Keratinocyte (primary cell): ENCODE measurements around the gene VKORC1. TPM values are rescaled to one million over a fixed set of nuclear protein-coding genes. Genes with fewer than 3 reads are reported as not detected.

Experiments
- DNase-seq: peaks from one replicate; pipeline ENCODE4 v3.0.0-alpha.2; 2011; ENCODE audit warnings: low read depth, missing footprints, low spot score
- FAIRE-seq: peaks from 2 replicates; lab custom pipeline; 2011; peaks lifted over from hg19 to GRCh38; lab: Jason Lieb, UNC
- H2AFZ ChIP-seq: 2 replicates; pipeline ENCODE4 v1.6.0; 2012; ENCODE audit warnings: low read length, control low read depth, inconsistent platforms; ENCODE audit not compliant: control insufficient read depth
- H3K27ac ChIP-seq: 2 replicates; pipeline ENCODE4 v1.5.1; 2011; ENCODE audit warnings: low read length; ENCODE audit not compliant: control insufficient read depth, insufficient read depth
- H3K27me3 ChIP-seq: 3 replicates; pipeline ENCODE4 v1.6.0; 2011; ENCODE audit warnings: low read length; ENCODE audit not compliant: control insufficient read depth, insufficient read depth; ENCODE audit errors: extremely low read depth
- H3K36me3 ChIP-seq, 2 experiments: 2 replicates in 1 of 2; 3 replicates in 1 of 2; pipeline ENCODE4 v1.5.1; 2011; ENCODE audit warnings: low read length in 2 of 2, mild to moderate bottlenecking in 1 of 2; ENCODE audit not compliant: control insufficient read depth in 2 of 2, insufficient read depth in 2 of 2; ENCODE audit errors: extremely low read depth in 1 of 2
- H3K4me1 ChIP-seq: 3 replicates; pipeline ENCODE4 v1.5.1; 2011; ENCODE audit warnings: low read length; ENCODE audit not compliant: control insufficient read depth, insufficient read depth; ENCODE audit errors: extremely low read depth
- H3K4me2 ChIP-seq: 3 replicates; pipeline ENCODE4 v1.6.0; 2011; ENCODE audit warnings: low read depth, low read length; ENCODE audit not compliant: control insufficient read depth, insufficient read depth; ENCODE audit errors: extremely low read depth
- H3K4me3 ChIP-seq, 3 experiments: fragments of 200-600 bp in 1 of 3; sonication (generic) in 1 of 3; 2 replicates in 2 of 3; 3 replicates in 1 of 3; pipeline ENCODE4 v1.5.1; 2011 to 2016; ENCODE audit warnings: low read length in 3 of 3, mild to moderate bottlenecking in 3 of 3, control low read depth in 2 of 3, inconsistent platforms in 1 of 3, low read depth in 1 of 3, mixed read lengths in 1 of 3, mixed run types in 1 of 3, moderate library complexity in 1 of 3; ENCODE audit not compliant: control insufficient read depth in 2 of 3, insufficient read depth in 2 of 3; ENCODE audit errors: extremely low read depth in 1 of 3
- H3K79me2 ChIP-seq: 2 replicates; pipeline ENCODE4 v1.6.0; 2012; ENCODE audit warnings: low read length; ENCODE audit not compliant: control insufficient read depth, insufficient read depth
- H3K9ac ChIP-seq: 3 replicates; pipeline ENCODE4 v1.6.0; 2011; ENCODE audit warnings: low read length; ENCODE audit not compliant: control insufficient read depth, insufficient read depth; ENCODE audit errors: extremely low read depth
- H3K9me1 ChIP-seq: 3 replicates; pipeline ENCODE4 v1.6.0; 2011; ENCODE audit warnings: low read length; ENCODE audit not compliant: control insufficient read depth, insufficient read depth; ENCODE audit errors: extremely low read depth
- H3K9me3 ChIP-seq: 2 replicates; pipeline ENCODE4 v1.5.1; 2012; ENCODE audit warnings: low read depth, low read length; ENCODE audit not compliant: control insufficient read depth
- H4K20me1 ChIP-seq: 3 replicates; pipeline ENCODE4 v1.6.0; 2011; ENCODE audit warnings: low read length; ENCODE audit not compliant: control insufficient read depth, insufficient read depth; ENCODE audit errors: extremely low read depth
- EZH2 ChIP-seq: IDR thresholded peaks from one replicate; pipeline ENCODE4 v1.6.1; 2012; ENCODE audit warnings: inconsistent platforms, mild to moderate bottlenecking, low read length, moderate library complexity
- dilution Hi-C: fragments of 300-500 bp; cut with MboI; formaldehyde crosslinking; loops from one replicate; pipeline ENCODE4 v1.7.0; 2020; ENCODE audit warnings: low sequenced_read_pairs; ENCODE audit not compliant: extremely low pct_ligation_motif_present
- polyA plus RNA-seq, 5 experiments: library from polyadenylated mRNA; depleted of rRNA in 3 of 5; stranded (reverse) in 3 of 5; stranded (forward) in 1 of 5; unstranded in 1 of 5; fragments of >200 nt; gene quantifications; 1 replicate in 1 of 5; 2 replicates in 3 of 5; 3 replicates in 1 of 5; pipeline versions ENCODE4 v1.2.1 to v1.2.3, GENCODE V29; 2011 to 2012; ENCODE audit warnings: missing spikeins in 2 of 5, low read depth in 1 of 5, low replicate concordance in 1 of 5
- TF ChIP-seq, protein P1 (sequence below), 3 experiments: IDR thresholded peaks in 1 of 3; conservative IDR thresholded peaks in 1 of 3; optimal IDR thresholded peaks in 1 of 3; 2 replicates in 2 of 3; 3 replicates in 1 of 3; pipeline versions ENCODE3 to v1.5.1; 2011; ENCODE audit warnings: low read length in 3 of 3, mild to moderate bottlenecking in 3 of 3, moderate library complexity in 2 of 3, control low read depth in 1 of 3, inconsistent platforms in 1 of 3; ENCODE audit not compliant: insufficient read depth in 2 of 3; ENCODE audit errors: extremely low read depth in 1 of 3

The VKORC1 gene
- polyA plus RNA-seq, 1 donor (not counting 4 experiments of a cell fraction or from before 2014, with no cell fraction given): 73.6 TPM

DNA sequence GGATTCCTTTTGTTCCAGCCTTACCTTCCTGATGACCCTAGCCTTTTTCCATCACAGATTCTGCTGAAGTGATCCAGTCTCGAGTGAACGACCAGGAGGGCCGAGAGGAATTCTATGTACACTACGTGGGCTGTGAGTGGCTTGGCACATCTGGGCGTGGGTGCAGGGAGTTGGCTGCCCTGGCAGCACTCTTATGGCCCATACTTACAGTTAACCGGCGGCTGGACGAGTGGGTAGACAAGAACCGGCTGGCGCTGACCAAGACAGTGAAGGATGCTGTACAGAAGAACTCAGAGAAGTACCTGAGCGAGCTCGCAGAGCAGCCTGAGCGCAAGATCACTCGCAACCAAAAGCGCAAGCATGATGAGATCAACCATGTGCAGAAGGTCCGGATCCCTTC lies 25.5 kb upstream of the VKORC1 start:
- H4K20me1 ChIP-seq: peaks cover 6% of the 10 kb centered on the region
- peaks cover 10 to 26% of the 10 kb centered on the region in 2 experiments for H3K36me3 ChIP-seq
- H3K9me3 ChIP-seq: no peaks in the 10 kb centered on the region
- H3K4me3 ChIP-seq: no peak overlapping the region
- DNase-seq: no peak
- H3K4me1 ChIP-seq: peaks cover 13% of the 10 kb centered on the region
- no peak overlapping the region for H3K9ac ChIP-seq
- H2AFZ ChIP-seq: no peak overlapping the region
- H3K79me2 ChIP-seq: peaks cover 23% of the 10 kb centered on the region
- dilution Hi-C loops: no loop called here
- H3K27me3 ChIP-seq: no peaks in the 10 kb centered on the region
- no peak overlapping the region for H3K27ac ChIP-seq
- H3K4me2 ChIP-seq: no peak overlapping the region
- no peak for TF ChIP-seq EZH2
- TF ChIP-seq, protein P1, sequence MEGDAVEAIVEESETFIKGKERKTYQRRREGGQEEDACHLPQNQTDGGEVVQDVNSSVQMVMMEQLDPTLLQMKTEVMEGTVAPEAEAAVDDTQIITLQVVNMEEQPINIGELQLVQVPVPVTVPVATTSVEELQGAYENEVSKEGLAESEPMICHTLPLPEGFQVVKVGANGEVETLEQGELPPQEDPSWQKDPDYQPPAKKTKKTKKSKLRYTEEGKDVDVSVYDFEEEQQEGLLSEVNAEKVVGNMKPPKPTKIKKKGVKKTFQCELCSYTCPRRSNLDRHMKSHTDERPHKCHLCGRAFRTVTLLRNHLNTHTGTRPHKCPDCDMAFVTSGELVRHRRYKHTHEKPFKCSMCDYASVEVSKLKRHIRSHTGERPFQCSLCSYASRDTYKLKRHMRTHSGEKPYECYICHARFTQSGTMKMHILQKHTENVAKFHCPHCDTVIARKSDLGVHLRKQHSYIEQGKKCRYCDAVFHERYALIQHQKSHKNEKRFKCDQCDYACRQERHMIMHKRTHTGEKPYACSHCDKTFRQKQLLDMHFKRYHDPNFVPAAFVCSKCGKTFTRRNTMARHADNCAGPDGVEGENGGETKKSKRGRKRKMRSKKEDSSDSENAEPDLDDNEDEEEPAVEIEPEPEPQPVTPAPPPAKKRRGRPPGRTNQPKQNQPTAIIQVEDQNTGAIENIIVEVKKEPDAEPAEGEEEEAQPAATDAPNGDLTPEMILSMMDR (optimal IDR thresholded peaks at IDR 0.05 in 1 of 3, IDR thresholded peaks at IDR 0.05 in 1 of 3, conservative IDR thresholded peaks at IDR 0.05 in 1 of 3; ENCODE audit: extremely low read depth in 1 of 3, insufficient read depth in 2 of 3, low read length in 3 of 3): no peak
- H3K9me1 ChIP-seq: peaks cover 2% of the 10 kb centered on the region
- no peak for FAIRE-seq

DNA sequence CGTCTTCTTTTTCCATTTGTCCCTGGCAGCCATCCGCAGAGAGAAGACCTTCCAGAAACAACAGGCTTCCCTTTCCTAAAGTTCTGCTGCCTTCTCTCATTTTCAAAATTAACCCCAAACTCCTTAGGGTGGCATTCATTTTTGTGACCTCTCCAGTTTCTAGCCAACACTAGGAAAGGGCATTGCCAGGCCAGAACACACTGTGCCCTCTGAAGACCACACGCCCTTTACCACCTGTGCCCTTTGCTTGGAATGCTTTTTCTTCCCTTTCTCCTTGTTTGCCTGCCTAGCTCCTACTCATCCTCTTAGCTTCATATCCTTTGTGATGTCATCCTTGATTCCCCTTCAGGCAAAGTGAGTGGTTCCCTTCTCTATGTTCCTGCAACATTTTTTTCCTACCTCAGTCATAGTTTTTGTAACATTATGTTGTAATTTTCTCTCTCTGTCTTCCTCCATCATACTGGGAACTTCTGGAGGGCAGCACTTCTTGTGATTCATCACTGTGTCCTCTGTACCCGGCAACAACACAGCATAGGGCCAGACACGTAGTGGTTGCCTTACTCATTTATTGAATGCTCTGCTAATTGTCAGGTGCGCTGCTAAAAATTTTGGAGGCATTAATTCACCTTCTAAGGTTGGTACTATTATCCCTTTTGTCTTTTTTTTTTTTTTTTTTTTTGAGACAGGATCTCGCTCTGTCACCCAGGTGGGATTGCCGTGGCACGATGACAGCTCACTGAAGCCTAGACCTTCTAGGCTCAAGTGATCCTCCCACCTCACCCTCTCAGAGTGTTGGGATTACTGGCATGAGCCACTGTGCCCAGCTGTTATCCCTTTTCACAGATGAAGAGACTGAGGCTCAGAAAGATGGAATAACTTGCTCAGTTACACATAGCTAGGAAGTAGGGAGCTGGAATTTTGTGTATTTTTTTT lies 23.9 kb upstream of the VKORC1 start:
- peaks cover 6% of the 10 kb centered on the region for H4K20me1 ChIP-seq
- DNase-seq (peak; percentile 86), FAIRE-seq (peak; percentile 82)
- H3K9ac ChIP-seq: peak overlapping the region; percentile 93
- H3K27me3 ChIP-seq: no peaks in the 10 kb centered on the region
- H3K79me2 ChIP-seq: peaks cover 23% of the 10 kb centered on the region
- H3K4me2 ChIP-seq: peak overlapping the region; percentile 96
- H3K36me3 ChIP-seq: peaks cover 10 to 26% of the 10 kb centered on the region in 2 experiments
- H3K9me3 ChIP-seq: no peaks in the 10 kb centered on the region
- peaks cover 2% of the 10 kb centered on the region for H3K9me1 ChIP-seq
- H3K4me1 ChIP-seq: peaks cover 16% of the 10 kb centered on the region
- dilution Hi-C loops: no loop called here
- no peak for TF ChIP-seq EZH2
- TF ChIP-seq, protein P1 (optimal IDR thresholded peaks at IDR 0.05 in 1 of 3, IDR thresholded peaks at IDR 0.05 in 1 of 3, conservative IDR thresholded peaks at IDR 0.05 in 1 of 3; ENCODE audit: extremely low read depth in 1 of 3, insufficient read depth in 2 of 3, low read length in 3 of 3): no peak
- peak overlapping the region; percentile 99 for H3K27ac ChIP-seq
- H3K4me3 ChIP-seq: peak overlapping the region; percentile 47 to 87 (median 83)
- peak overlapping the region; percentile 55 for H2AFZ ChIP-seq
